SW 1271 (cell line): ENCODE results near the gene HTR3D.
"Not testable (repeated sequence)": the region's sequence is repeated elsewhere in the genome, so short reads cannot be mapped to it uniquely, and the experiment has no call there.

Experiments
- DNase-seq, 2 experiments: peaks; one replicate each; lab custom pipeline; 2025; lab: John Stamatoyannopoulos, UW

The HTR3D gene

GRCh38 chr3:184016169-184016570, 15.4 kb upstream of the HTR3D start:
- no peak for DNase-seq

- DNase-seq: peak; percentile 9 to 55
Observed at GRCh38 chr3:184016811-184017671, 14.5 kb upstream of the HTR3D start.

- DNase-seq: peak; percentile 90 to 94
Observed at GRCh38 chr3:184017672-184018423, 13.7 kb upstream of the HTR3D start, which contains the start of gene ABCC5. Gene ABCC5 (minus strand): TSS chr3:184017884. CDS start chr3:184014392, 3,492 bp downstream.

- DNase-seq: no peak
Observed at GRCh38 chr3:184018424-184018973, 13.0 kb upstream of the HTR3D start.

GRCh38 chr3:184022323-184022722, 9.2 kb upstream of the HTR3D start:
- no peak for DNase-seq

- not testable (repeated sequence) for DNase-seq
Observed at GRCh38 chr3:184025256-184025655, 6.3 kb upstream of the HTR3D start.

- not testable (repeated sequence) for DNase-seq
Observed at GRCh38 chr3:184028275-184028890, 3.2 kb upstream of the HTR3D start.

- DNase-seq: no peak
Observed at GRCh38 chr3:184029443-184029842, 2.1 kb upstream of the HTR3D start.

GRCh38 chr3:184030536-184030935, 1.0 kb upstream of the HTR3D start:
- DNase-seq: no peak

- DNase-seq: no peak
Observed at GRCh38 chr3:184037816-184038215, 6.3 kb downstream of the HTR3D start.

GRCh38 chr3:184038307-184038706, 6.8 kb downstream of the HTR3D start:
- not testable (repeated sequence) for DNase-seq

GRCh38 chr3:184039414-184039813, 7.9 kb downstream of the HTR3D start:
- DNase-seq: no peak

- DNase-seq: peak in 1 of 2 experiments; percentile 35
Observed at GRCh38 chr3:184040010-184040409, 8.5 kb downstream of the HTR3D start.

GRCh38 chr3:184042617-184043016, 11.1 kb downstream of the HTR3D start:
- no peak for DNase-seq

GRCh38 chr3:184045995-184046394, 14.5 kb downstream of the HTR3D start:
- no peak for DNase-seq

- no peak for DNase-seq
Observed at GRCh38 chr3:184050217-184050847, 18.8 kb downstream of the HTR3D start.

- no peak for DNase-seq
Observed at GRCh38 chr3:184052767-184053166, 21.2 kb downstream of the HTR3D start, which contains the start of gene HTR3C. Gene HTR3C (plus strand): TSS chr3:184053047. CDS start chr3:184053081, 34 bp downstream.

- no peak for DNase-seq
Observed at GRCh38 chr3:184058029-184058428, 26.5 kb downstream of the HTR3D start.

GRCh38 chr3:184059424-184059823, 27.9 kb downstream of the HTR3D start:
- DNase-seq: no peak

- DNase-seq: no peak
Observed at GRCh38 chr3:184062637-184063036, 31.1 kb downstream of the HTR3D start.

GRCh38 chr3:184066211-184066610, 34.7 kb downstream of the HTR3D start:
- DNase-seq: no peak
